Stimulated activated CD4-positive, alpha-beta T cell treated with anti-CD3 and anti-CD28 coated beads, Interleukin-4, amount 100 ng/mL, for 4 hours (primary cell): Measurements from ENCODE around the gene TWF2.
A peak's percentile ranks its signal among the peaks of the same experiment; 100 is the strongest.

Experiments
- DNase-seq, 2 experiments: peaks; one replicate each; pipeline ENCODE4 v3.0.0-alpha.2; 2020

The TWF2 gene

GRCh38 chr3:52256622-52257021 lies 17.7 kb upstream of the TWF2 start:
- DNase-seq = no peak

DNA sequence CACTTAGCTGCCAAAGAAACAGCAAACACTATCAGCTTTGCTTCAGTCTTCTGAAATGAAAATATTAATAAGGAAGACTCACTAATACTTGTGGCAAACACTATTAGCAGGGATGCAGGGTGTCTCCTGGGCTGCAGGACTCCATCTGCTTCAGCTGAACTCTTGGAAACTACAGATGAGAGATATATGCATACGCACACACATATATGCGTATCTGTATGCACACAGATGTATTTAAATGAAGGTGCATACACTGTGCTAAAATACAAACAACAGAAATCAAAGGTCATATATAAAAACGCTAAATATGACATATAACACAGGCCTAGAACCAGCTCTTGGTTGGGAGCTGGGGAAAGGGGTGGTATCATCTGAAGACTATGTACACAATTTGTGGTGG lies 17.2 kb upstream of the TWF2 start:
- DNase-seq = no peak

DNA sequence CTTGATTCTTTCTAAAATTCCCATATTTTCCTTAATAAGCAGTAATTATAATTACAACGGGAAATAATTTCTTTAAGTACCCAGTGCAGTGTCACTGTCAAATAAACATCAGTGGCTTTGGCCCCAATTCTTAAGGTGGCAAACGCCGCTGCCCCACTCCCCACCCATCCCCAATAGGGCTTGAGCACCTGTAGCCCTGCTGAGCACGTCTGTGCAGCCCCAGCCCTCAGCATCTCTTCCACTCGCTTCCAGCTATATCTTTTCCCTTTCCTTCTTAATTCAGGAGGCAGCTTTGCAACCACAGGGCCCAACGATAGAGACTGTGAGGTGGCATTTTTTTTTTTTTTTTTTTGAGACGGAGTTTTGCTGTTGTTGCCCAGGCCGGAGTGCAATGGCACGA lies 15.7 kb upstream of the TWF2 start:
- no peak for DNase-seq

DNA sequence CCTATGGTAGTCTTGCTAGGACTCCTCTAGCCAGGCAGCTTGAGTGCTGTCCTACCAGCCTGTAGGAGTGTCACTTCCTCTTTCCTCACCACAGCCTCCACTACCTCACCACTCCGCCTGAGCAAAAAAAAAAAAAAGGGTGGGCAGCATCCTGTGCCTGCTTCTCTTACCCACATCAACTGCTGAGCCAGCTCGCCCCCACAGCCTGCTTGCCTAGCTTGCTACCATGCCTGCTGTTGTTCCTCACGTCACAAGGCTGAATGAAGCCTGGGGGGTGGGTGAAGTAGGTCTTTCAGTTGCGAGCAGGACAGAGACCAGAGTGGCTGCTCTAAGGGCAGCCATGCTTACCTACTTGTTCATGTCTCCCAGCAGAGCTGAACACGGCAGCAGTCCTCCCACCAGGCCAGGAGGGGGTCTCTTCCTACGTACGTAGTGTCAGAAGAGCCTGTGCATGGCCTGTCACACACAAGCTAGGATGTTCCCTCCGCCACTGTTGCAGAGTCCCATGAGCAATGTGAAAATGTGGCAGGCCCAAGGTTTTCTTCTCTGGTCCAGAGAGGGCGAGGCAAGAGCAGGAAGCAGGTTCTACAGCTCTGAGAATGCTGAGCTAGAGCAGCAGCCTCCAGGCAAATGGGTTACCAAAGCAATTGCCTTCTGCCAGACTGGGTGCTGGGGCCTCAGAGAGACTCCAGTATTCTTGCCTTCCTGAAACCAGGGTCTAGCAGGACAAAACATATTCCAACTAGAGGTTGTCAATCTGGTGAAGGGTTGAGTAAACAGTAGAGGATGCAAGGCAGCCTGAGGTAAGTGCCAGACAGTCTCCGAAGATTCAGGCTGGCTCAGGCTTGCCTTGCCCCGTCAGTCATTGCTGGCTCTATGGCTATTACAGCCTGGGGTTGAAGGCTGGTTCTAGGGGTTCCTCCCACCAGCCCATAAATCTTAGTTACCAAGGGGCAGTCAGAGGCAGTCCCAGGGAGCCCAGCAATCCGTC lies 14.7 kb upstream of the TWF2 start:
- DNase-seq = peak; percentile 69 to 90

GRCh38 chr3:52250122-52250521 lies 11.2 kb upstream of the TWF2 start:
- DNase-seq = no peak

- DNase-seq = no peak
Measured at GRCh38 chr3:52249683-52250082, 10.7 kb upstream of the TWF2 start.

GRCh38 chr3:52248816-52249547 lies 10.0 kb upstream of the TWF2 start:
- no peak for DNase-seq

GRCh38 chr3:52248165-52248541 lies 9.2 kb upstream of the TWF2 start:
- DNase-seq = no peak

- no peak for DNase-seq
Measured at GRCh38 chr3:52247409-52248164, 8.6 kb upstream of the TWF2 start.

DNA sequence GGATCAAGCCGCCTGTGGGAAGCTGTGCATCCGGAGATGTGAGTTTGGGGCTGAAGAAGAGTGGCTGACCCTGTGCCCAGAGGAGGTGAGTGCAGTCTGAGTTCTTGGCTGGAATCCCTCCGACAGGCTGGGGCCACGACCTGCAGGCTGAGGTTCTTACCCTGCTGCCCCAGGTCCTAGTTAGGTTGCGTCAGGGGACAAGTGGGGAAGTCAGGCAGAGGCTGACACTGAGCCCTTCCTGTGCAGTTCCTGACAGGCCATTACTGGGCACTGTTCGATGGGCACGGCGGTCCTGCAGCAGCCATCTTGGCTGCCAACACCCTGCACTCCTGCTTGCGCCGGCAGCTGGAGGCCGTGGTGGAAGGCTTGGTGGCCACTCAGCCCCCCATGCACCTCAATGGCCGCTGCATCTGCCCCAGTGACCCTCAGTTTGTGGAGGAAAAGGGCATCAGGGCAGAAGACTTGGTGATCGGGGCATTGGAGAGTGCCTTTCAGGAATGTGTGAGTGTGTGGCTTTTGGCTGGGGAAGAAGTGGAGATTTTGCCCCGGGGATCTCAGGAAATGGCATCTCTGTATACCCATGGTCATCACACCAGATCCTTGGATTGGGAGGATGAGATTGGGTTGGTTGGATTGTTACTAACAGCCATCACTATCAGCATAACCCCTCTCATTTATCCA lies 7.9 kb upstream of the TWF2 start:
- no peak for DNase-seq

DNA sequence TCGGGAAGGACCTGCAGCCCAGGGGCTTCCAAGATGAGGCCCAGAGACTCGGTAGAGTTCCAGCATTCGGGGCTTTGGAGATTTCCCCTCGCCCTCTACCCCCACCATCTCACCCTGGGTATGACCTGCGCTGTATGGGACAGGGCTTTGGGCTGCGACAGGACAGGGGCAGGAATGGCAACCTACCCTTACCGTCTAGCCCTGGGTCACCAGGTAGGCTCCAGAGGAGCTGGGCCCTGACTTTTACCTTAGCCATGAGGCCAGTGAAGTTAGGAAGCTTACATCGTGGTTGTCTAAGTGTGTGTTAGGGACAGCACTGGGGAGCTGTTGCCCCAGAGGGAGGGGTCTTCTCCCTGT lies 7.3 kb upstream of the TWF2 start:
- no peak for DNase-seq

DNA sequence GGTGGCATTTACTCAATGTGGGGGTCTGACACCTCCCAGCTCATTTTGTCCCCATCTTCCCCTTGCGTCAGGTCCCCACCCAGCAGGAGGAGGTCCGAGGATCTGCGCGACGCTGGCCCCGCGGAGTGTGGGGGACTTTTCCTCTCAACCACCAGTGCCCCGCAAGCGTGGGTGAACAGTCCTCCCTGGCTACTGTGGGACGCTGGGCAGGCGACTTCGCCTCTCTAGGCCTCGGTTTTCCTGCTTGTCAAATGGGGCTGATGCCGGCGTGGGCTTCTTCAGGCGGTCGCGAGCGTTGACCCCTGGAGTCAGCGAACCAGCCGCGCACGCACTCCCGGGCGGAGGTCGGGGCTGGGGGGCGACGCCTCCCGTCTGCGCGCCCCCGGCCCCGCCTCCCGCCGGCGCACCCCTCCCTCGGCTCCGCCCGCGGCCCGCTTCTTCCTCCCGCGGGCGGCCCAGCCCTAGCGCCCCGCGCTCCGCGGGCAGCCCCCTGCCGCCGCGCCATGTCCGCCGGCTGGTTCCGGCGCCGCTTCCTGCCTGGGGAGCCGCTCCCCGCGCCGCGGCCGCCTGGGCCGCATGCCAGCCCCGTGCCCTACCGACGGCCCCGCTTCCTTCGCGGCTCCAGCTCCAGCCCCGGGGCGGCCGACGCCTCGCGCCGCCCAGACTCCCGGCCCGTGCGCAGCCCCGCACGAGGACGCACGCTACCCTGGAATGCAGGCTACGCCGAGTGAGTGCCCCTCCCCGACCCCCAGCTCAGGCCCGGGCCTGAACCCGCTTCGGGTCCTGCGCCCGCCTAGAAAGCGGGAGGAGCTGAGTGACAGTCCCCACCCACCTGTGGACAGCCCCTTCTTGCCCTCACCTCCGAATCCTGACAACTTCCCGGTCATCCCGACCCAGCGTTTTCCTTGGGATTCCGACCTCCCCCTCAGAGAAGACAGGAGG lies 6.6 kb upstream of the TWF2 start, which contains the start of gene PPM1M:
PPM1M (plus strand) TSS at position 438 of the 942 bp plus-strand sequence; CDS start at position 504, 66 bp downstream.
- peak; percentile 37 to 50 for DNase-seq

GRCh38 chr3:52243791-52244628 lies 5.1 kb upstream of the TWF2 start:
- peak in 1 of 2 experiments; percentile 46 for DNase-seq

GRCh38 chr3:52242039-52242438 lies 3.1 kb upstream of the TWF2 start:
- DNase-seq = no peak

DNA sequence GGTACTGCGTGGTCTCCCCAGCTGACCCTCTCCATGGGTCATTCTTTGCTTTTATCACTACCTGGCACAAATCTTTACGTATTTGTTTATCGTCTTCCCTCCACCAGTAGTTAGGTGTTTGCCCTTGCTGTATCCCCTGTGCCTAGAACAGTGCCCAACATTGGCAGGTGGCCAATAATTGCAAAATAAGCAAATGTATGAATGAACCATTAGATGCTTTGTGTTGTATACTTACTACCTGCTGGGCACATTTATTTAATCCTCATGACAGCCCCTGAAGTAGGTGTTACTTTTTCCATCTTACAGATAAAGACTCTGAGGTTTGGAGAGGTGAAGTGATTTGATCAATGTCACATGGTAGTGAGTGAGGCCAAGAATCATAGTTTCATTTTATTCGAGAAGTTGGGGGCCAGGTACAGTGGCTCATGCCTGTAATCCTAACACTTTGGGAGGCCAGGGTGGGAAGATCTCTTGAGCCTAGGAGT lies 2.0 kb upstream of the TWF2 start:
- DNase-seq = no peak

DNA sequence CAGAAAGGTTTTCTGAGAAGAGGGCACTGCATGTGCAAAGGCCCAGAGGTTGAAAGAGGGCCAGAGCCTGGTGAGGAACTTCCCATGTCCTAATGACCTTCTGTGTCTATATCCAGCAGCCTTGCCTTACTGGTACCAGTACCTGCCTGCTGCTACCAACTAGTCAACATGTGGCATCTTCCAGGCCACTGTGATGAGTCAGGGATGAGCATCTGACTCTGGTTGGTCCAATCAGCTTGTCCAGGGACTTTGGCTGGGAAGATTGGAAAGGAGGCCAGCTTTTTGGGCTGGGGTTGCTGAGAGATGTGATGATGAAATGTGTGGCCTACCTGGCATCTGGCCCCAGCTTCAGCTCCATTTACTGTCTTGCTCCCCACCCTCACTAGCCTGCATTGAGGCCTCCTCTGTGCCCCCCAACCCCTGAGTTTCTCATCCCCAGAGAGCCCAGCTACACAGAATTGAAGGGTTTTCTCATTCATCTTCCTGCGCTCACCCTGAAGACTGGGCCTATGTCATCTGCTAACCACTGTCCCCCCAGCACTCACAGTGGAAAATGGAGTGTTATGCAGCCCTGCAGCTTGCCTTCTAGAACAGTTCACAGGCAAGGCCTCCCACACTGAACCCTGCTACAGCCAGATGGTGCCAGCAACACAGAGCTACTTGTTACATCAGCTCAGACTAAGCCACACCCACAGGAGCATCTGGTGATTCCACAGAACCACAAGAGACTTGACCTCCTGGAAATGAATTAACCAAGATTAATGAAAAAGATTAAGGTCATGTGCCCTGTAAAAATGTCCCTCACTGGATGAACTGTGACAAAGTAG lies 1.3 kb upstream of the TWF2 start:
- peak in 1 of 2 experiments; percentile 78 for DNase-seq

- DNase-seq = no peak
Measured at GRCh38 chr3:52238193-52238760, 681 bp downstream of the TWF2 start.

DNA sequence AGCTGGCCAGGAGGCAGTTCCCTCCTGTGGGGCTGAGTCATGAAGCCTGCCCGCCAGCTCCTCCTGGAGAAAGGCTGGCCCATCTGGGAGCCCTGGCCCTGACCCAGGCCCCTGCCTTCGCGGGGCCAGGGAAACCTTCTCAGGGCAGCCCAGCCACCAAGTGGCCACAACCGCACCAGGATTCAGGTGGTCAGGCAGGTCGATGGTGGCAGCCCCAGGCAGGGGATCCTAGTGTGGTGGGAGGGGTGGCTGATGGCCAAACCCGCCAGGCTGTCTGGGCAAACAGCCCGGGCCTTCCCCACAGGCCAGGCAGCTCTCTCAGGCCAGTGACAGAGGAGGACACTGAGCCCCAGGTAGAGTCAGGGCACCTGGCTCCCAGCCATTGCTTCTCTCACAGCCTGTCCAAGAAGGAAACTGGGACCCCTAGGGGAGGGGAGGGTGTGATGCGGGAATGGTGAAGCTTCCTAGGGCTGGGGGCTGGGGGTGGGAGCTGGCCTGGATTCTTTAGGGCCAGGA lies 1.2 kb downstream of the TWF2 start:
- no peak for DNase-seq
